Measurements from ENCODE around the gene OTOP3.

OTOP3 gene

DNA sequence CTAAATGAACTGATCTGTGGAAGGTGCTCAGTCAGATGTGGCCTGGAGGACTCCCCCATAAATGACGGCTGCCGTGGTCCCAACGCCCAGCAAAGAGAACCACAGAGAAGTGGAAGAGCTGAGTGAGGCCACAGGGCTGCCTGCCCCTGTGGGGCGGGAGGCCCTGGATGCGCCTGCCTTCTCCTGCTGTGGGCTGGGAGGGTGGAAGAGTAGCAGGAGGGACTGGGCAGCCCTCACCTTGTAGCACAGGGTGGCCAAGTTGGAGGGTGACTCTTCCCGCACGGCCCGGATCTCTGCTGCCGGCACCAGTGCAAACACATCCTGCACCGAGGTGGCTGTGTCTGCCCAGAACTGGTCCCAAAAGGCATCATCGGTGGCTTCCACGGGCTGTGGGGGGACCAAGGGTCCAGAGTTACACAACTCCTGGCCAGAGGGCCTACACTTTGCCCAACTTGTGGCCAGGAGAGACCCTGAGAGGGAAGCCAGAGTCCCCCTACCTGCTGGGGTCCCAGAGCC lies 28.6 kb downstream of the OTOP3 start:
- no peak for TF ChIP-seq CTCF (IDR thresholded peaks at IDR 0.05)
- TF ChIP-seq ZFX (IDR thresholded peaks at IDR 0.05; ENCODE audit: borderline replicate concordance): no peak
- no peak overlapping the region for H3K27ac ChIP-seq

DNA sequence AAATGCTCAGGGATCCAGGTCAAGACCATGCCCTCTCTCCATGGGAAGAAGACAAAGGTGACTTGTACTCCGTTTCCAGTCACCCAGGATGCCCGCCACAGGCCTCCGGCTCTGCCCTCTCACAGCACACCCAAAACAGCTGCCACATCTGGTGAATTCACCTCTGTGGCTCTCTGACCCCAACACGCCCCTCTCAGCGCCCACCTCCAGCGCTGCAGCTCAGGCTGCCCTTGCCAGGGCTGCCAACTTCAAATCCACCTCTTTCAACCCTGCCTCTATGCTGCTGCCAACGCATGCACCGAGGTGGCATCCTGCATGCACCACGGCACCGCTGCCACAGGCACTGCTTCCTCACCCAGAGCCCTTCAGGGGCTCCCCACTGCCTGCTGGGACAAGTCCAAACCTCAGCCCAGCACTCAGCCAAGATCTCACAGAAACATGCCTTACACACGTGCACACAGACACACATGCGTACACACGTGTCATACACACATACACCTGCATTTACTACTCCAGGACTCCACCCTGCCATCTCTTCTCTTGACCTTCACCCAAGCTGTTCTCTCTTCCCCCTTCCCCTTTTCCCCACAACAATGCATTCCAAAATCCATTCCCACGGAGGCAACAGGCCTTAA lies 29.4 kb downstream of the OTOP3 start:
- H3K27ac ChIP-seq: no peak overlapping the region
- no peak for TF ChIP-seq ZFX (IDR thresholded peaks at IDR 0.05; ENCODE audit: borderline replicate concordance)
- TF ChIP-seq CTCF (IDR thresholded peaks at IDR 0.05): no peak

DNA sequence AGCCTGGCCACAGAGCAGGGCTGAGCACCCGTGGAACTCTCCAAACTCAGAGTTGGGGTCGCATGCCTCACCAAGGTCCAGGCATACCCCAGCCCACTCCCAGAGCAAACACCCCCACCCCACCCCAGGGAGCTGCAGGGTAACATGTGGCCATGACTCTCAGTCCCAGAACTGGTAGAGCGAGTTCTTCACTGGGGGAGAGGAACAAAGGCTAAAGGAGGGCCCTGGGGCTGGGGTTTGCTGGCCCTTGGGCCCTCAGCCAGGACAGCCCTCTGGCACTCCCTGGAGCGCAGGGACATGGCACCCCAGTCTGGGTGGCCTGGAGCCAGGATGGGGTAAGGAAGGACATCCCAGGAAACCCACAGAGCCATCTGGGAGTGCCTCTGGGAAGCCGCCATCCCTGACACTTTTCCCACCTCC lies 32.7 kb downstream of the OTOP3 start:
- H3K27ac ChIP-seq: peak overlapping the region; percentile 91
- TF ChIP-seq CTCF (IDR thresholded peaks at IDR 0.05): no peak
- TF ChIP-seq ZFX (IDR thresholded peaks at IDR 0.05; ENCODE audit: borderline replicate concordance): no peak

GRCh38 chr17:74969501-74969900 lies 33.8 kb downstream of the OTOP3 start:
- H3K27ac ChIP-seq: peak overlapping the region; percentile 91

DNA sequence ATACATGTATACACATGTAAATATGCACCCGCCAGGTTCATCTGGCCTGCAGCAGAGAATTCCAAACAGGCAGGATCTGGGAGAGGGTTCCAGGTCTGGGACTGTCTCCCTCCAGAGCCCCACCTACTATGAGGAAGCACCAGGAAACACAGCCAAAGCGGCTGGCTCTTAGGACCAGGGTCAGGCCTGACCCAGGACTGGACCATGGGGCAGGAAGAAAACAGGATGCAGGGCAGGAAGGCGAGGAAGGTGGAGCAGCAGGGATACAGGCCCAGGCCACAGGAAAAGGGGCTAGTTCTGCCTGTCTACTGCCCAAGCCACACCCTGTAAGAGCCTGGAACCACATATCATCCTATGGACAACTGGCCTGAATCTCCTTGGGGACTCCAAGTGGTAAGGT lies 34.7 kb downstream of the OTOP3 start:
- H3K27ac ChIP-seq: peak overlapping the region; percentile 91
- no peak for TF ChIP-seq CTCF (IDR thresholded peaks at IDR 0.05)
- no peak for TF ChIP-seq ZFX (IDR thresholded peaks at IDR 0.05; ENCODE audit: borderline replicate concordance)

DNA sequence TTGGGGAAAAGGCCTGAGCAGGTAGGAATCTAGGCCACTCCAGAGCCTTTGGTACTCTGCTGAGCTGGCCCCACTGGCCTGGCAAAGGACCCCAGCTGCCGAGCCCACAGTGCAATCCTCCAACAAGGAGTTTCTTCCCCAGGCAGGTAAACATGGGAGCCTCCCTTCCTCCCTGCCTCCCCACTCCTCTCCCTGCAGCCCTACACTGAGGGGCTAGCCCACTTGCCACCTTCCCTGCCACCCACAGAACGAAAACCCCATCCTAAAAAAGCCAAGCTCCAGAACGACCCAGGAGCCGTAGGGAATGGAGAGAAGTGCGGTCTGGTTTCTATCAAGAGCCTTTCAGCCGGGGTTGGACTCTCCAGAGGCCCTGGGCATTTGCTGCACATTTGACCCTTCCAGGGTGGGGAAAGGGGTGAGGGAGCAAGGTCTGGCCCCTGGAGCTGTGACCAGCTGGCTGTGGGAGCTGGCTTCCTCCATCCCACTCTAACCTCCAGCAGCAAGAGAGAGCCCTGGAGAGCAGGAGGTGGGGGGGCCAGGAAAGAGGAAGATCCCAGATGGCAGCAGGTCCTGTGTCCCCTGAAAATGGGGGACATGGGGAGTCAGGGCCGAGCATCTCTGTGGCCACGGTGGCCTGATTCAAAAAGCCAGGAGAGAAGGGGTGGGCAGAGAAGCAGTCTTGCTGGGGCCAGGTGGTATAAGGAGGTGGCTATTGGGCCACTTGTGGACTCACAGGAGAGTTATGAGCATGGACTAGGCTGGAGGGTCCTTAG lies 35.6 kb downstream of the OTOP3 start:
- H3K27ac ChIP-seq: peak overlapping the region; percentile 91
- no peak for TF ChIP-seq ZFX (IDR thresholded peaks at IDR 0.05; ENCODE audit: borderline replicate concordance)
- no peak for TF ChIP-seq CTCF (IDR thresholded peaks at IDR 0.05)

DNA sequence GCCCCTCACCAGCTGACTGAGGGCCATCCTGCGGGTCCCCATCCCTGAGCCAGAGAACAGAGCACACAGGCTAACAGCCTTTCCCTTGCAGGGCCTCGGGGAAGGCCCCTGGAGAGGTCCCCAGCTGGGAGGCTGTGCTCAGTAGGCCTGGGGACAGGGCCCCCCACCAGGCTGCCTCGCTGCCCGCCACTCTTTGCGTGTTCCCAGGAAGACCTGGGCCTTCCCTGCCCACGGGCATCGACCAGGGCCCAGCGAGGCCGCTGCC lies 36.1 kb downstream of the OTOP3 start:
- TF ChIP-seq CTCF (IDR thresholded peaks at IDR 0.05): no peak
- no peak for TF ChIP-seq ZFX (IDR thresholded peaks at IDR 0.05; ENCODE audit: borderline replicate concordance)
- H3K27ac ChIP-seq: peak overlapping the region; percentile 91
